ENCODE measurements around the gene ZBTB16.

The ZBTB16 gene

DNA sequence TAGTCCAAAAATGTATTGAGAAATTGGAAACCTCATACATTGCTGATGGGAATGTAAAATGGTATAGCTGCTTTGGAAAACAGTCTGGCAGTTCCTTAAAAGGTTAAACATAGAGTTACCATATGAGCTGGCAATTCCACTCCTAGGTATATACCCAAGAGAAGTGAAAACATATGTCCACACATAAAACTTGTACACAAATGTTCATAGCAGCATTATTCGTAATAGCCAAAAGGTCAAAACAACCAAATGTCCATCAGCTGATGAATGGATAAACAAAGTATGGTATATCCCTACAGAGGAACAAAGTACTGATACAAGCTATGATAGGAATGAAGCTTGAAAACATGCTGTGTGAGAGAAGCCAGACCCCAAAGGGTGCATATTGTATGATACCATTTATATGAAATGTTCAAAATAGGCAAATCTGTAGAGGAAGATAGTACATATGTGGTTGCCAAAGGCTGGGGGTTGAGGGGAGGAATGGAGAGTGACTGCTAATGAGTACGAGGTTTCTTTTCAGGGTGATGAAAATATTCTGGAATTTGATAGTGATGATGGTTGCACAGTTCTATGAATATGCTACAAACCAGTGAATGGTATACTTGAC, 85.8 kb downstream of the ZBTB16 start:
- in situ Hi-C loops (cut with MboI; ENCODE audit: low sequenced_read_pairs): no loop called here

- in situ Hi-C loops (cut with MboI; ENCODE audit: low sequenced_read_pairs): no loop called here
These were observed 88.0 kb downstream of the ZBTB16 start for GRCh38 chr11:114147375-114148012.

DNA sequence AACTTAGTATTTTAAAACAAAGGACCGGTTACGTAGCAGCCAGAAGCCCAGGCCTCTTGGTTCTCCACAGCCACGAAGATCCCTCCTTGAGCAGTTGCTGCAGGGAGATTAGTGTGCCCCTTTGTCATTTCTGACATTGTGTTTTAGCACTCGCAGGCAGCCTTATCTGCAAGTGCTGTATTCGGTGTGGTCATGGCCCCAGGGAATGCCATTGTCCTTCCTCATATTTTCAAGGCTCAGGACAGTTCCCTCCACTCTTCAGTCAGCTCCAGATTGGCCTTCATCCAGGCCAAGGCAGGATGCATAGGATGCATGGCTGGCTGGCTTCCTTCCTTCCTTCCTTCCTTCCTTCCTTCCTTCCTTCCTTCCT, 88.5 kb downstream of the ZBTB16 start:
- in situ Hi-C loops (cut with MboI; ENCODE audit: low sequenced_read_pairs): no loop called here

DNA sequence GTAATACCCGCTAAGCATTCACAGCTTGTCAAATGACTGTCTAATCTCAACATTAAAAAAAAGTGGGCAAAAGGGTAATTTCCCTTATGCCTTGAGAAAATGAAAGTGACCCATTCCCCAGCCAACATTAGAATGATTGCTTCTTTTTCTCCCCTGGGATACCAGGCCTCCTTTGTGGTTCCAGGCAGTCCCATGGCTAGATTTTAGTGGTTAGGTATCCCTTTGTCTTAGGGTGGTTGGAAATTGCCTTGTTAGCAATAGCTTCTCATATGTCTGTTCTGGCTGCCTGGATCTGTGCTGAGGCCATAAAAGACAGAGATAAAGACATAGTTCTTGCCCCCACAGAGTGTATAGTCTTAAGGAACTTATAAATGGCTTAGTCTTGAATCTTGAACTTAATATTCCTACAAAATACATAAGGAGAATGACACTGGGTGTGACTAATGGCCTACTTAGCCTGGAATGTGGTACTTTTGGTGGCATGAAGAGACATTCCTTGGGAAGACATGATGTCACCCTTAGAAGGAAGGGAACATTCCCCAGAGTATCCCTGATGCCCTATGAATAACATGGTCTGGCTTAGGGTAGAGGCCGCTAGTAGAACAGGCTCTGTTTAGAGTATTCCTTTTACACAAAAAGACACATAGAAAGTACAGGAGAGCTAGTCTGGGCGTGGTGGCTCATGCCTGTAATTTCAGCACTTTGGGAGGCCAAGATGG, 90.3 kb downstream of the ZBTB16 start:
- in situ Hi-C loops (cut with MboI; ENCODE audit: low sequenced_read_pairs): loop anchor here (10.0 kb wide), 1 partner anchor 85 kb away; no protein-coding TSS in a partner anchor

- in situ Hi-C loops (cut with MboI; ENCODE audit: low sequenced_read_pairs): loop anchor here (10.0 kb wide), 1 partner anchor 86 kb away; no protein-coding TSS in a partner anchor
These were observed 91.2 kb downstream of the ZBTB16 start for GRCh38 chr11:114150671-114151070.

GRCh38 chr11:114151631-114152030, 92.1 kb downstream of the ZBTB16 start:
- in situ Hi-C loops (cut with MboI; ENCODE audit: low sequenced_read_pairs): loop anchor here (10.0 kb wide), 1 partner anchor 87 kb away; no protein-coding TSS in a partner anchor

GRCh38 chr11:114152162-114152561, 92.7 kb downstream of the ZBTB16 start:
- in situ Hi-C loops (cut with MboI; ENCODE audit: low sequenced_read_pairs): loop anchor here (10.0 kb wide), 1 partner anchor 87 kb away; no protein-coding TSS in a partner anchor

- in situ Hi-C loops (cut with MboI; ENCODE audit: low sequenced_read_pairs): loop anchor here (10.0 kb wide), 1 partner anchor 88 kb away; no protein-coding TSS in a partner anchor
These were observed 93.3 kb downstream of the ZBTB16 start for GRCh38 chr11:114152785-114153184.

GRCh38 chr11:114153224-114153623, 93.7 kb downstream of the ZBTB16 start:
- in situ Hi-C loops (cut with MboI; ENCODE audit: low sequenced_read_pairs): loop anchor here (10.0 kb wide), 1 partner anchor 88 kb away; no protein-coding TSS in a partner anchor

GRCh38 chr11:114154271-114155047, 94.9 kb downstream of the ZBTB16 start:
- in situ Hi-C loops (cut with MboI; ENCODE audit: low sequenced_read_pairs): loop anchor here (5.0 to 10.0 kb wide), 2 partner anchors 72 to 90 kb away; no protein-coding TSS in a partner anchor

DNA sequence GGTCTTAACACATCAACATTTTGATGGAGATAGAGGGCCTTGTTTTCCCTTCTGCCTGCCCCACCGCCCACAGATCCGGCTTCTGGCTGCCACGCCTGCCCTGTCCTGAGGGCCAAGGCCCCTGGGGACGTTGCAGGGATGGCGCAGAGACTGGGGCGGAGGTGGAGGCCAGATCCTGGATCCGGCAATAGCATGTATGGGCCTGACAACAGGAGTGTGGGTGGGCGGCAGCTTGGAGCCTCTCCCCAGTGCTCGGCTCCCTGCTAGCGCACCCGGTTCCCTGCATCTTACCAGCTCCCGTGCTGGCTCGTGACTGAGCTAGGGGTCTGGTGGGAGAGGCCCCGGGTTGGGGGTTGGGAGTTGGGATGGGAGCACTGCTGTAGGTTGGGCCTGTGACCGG, 95.6 kb downstream of the ZBTB16 start:
- in situ Hi-C loops (cut with MboI; ENCODE audit: low sequenced_read_pairs): loop anchor here (5.0 to 10.0 kb wide), 2 partner anchors 73 to 90 kb away; no protein-coding TSS in a partner anchor

DNA sequence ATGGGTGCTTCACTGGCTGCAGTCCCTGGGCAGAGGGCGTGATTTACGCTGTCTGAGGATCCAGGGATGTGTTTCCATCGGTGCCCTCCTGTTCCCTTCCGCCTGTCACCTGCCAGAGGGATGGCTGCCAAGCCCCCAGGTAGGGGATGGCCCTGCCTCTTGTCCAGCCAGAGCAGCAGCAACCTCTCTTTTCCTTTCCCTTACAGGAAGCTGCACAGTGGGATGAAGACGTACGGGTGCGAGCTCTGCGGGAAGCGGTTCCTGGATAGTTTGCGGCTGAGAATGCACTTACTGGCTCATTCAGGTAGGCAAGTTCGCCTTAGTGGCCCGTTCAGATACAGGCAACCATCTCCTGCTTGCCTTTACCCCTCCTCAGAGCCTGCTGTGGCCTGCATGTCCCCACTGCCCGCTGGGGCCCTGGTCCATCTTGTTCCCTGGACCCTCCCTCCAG, 96.6 kb downstream of the ZBTB16 start:
- in situ Hi-C loops (cut with MboI; ENCODE audit: low sequenced_read_pairs): loop anchor here (5.0 to 10.0 kb wide), 2 partner anchors 74 to 91 kb away; no protein-coding TSS in a partner anchor

DNA sequence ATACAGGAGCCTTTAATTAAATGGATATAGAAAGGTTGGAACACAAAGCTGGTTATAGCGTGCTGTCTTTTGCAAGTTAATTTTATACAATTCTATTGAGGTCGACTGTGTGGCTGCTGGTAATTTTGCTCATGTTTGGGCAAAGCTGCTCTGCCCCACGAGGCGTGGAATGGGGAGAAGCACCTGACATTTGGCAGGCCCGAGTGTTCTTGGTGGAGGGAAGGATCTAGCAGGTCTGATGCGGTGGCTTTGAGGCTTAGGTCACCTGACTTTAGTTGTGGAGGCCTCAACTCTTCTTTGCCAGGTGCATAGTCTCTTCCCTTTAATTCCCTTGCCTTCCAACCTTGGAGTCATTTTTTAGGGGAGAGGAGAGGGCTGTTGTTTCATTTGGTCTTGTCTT, 97.3 kb downstream of the ZBTB16 start:
- in situ Hi-C loops (cut with MboI; ENCODE audit: low sequenced_read_pairs): loop anchor here (5.0 to 10.0 kb wide), 2 partner anchors 74 to 92 kb away; no protein-coding TSS in a partner anchor

- in situ Hi-C loops (cut with MboI; ENCODE audit: low sequenced_read_pairs): loop anchor here (5.0 to 10.0 kb wide), 2 partner anchors 75 to 93 kb away; no protein-coding TSS in a partner anchor
These were observed 98.1 kb downstream of the ZBTB16 start for GRCh38 chr11:114157476-114158050.

DNA sequence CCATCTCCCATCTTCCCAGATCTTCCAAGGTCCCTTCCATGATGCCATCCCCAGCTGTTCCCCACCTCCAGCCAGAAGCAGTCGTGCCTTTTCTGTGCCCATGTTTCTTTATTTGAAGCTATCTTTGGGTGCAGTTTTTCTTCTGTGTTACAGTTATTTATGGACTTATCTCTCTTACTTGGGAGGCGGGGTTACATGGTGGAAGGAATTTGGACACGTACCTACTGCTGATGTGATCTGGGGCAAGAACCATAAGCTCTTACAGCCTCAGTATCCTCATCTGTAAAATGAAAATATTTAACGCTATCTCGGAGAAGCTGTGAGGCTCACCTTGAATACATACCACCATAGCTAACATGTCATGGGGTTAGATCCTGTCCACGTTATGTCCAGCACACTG, 98.9 kb downstream of the ZBTB16 start:
- in situ Hi-C loops (cut with MboI; ENCODE audit: low sequenced_read_pairs): loop anchor here (5.0 to 10.0 kb wide), 2 partner anchors 76 to 94 kb away; no protein-coding TSS in a partner anchor

DNA sequence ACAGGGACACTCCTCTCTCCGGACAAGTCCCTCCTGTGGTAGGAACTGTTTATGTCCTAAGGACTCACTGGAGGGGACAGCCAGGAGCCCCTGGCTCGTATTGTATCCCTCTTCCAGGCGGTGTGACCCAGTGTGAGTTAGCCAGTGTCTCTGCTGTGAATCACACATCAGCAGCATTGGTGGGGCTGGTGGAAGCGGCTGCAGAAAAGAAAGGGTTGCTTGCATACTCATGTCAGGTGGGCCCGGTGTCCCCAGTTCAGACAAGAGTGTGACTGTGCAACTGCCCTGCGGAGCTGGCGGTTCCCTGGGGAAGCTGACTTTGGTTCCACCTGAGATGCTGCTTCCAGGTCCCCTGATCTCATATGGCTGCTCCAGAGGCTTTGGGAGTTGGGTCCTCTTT, 99.4 kb downstream of the ZBTB16 start:
- in situ Hi-C loops (cut with MboI; ENCODE audit: low sequenced_read_pairs): loop anchor here (5.0 to 10.0 kb wide), 2 partner anchors 77 to 94 kb away; no protein-coding TSS in a partner anchor

- in situ Hi-C loops (cut with MboI; ENCODE audit: low sequenced_read_pairs): loop anchor here (5.0 to 10.0 kb wide), 2 partner anchors 77 to 95 kb away; no protein-coding TSS in a partner anchor
These were observed 99.8 kb downstream of the ZBTB16 start for GRCh38 chr11:114159320-114159719.

- in situ Hi-C loops (cut with MboI; ENCODE audit: low sequenced_read_pairs): loop anchor here (5.0 to 10.0 kb wide), 2 partner anchors 78 to 95 kb away; no protein-coding TSS in a partner anchor
These were observed 100.5 kb downstream of the ZBTB16 start for GRCh38 chr11:114159802-114160632.

DNA sequence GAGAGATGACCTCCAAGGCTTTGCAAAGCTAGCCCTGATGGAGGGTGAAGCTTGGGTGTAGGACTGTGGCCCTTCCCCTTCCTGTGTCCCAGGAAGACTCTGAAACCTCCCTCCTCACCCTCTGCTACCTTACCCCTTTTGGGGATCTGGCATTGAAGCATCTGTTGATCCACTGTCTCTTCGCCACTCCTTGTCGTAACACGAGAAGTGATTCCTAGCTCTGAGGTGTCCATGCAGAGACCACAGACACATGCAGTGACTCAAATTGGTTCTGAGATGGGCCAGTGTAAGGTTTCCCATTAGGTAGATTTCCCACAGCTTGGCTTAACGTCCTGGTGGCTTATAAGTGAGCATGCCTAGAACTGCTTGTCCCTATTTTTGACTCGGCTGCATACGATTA, 101.4 kb downstream of the ZBTB16 start:
- in situ Hi-C loops (cut with MboI; ENCODE audit: low sequenced_read_pairs): no loop called here
